Thoracic aorta (tissue), 2 donors: ENCODE data around the gene TAF11L9. TPM values are rescaled to one million over a fixed set of nuclear protein-coding genes. Genes with fewer than 3 reads are reported as not detected.

ENCODE experiments used
- total RNA-seq, 2 donors: library from RNA; depleted of rRNA; stranded (reverse); fragments of >200 nt; gene quantifications; one replicate each; pipeline versions ENCODE4 v1.1.0 to v1.2.3, GENCODE V29; 2016

TAF11L9 gene
- total RNA-seq, 2 donors from 2014 or later, result not detected

Other genes starting within 250 kb of the TAF11L9 start
- not detected for gene TAF11L2, start 96.2 kb downstream of the TAF11L9 start, total RNA-seq
- not detected for gene TAF11L3, start 76.0 kb downstream of the TAF11L9 start, total RNA-seq
- not detected for gene TAF11L4, start 72.6 kb downstream of the TAF11L9 start, total RNA-seq
- gene TAF11L5, start 69.2 kb downstream of the TAF11L9 start, total RNA-seq, result not detected
- not detected for gene TAF11L6, start 65.7 kb downstream of the TAF11L9 start, total RNA-seq
- not detected for gene TAF11L7, start 8.6 kb downstream of the TAF11L9 start, total RNA-seq
- not detected for gene TAF11L8, start 3.4 kb downstream of the TAF11L9 start, total RNA-seq
- not detected for gene TAF11L10, start 3.4 kb upstream of the TAF11L9 start, total RNA-seq
- gene TAF11L11, start 9.8 kb upstream of the TAF11L9 start, total RNA-seq, result not detected
- gene TAF11L12, start 16.0 kb upstream of the TAF11L9 start, total RNA-seq, result not detected
- gene TAF11L13, start 37.7 kb upstream of the TAF11L9 start, total RNA-seq, result not detected
- not detected for gene TAF11L14, start 40.1 kb upstream of the TAF11L9 start, total RNA-seq